GM19351 (cell line): ENCODE data around the gene TRAPPC13.
"Not testable (repeated sequence)": the region's sequence is repeated elsewhere in the genome, so short reads cannot be mapped to it uniquely, and the experiment has no call there.

ENCODE experiments used
- ATAC-seq: cut with Tn5 transposase; IDR thresholded peaks from one replicate; pipeline ENCODE4 v1.9.1; 2021; ENCODE audit warnings: mild to moderate bottlenecking, moderate library complexity; ENCODE audit not compliant: unreplicated experiment

The TRAPPC13 gene

GRCh38 chr5:65624571-65625555 is at the start of gene TRAPPC13, which contains the start of gene SHLD3:
TRAPPC13 (plus strand) TSS chr5:65625027; CDS start chr5:65625061, 34 bp downstream.
SHLD3 (plus strand) TSS chr5:65625027; CDS start chr5:65629588, 4,561 bp downstream.
- peak; percentile 67 for ATAC-seq

GRCh38 chr5:65577141-65577540 is 47.7 kb upstream of the TRAPPC13 start:
- ATAC-seq = no peak

- ATAC-seq = no peak
These were observed 36.1 kb upstream of the TRAPPC13 start for GRCh38 chr5:65588694-65589093.

GRCh38 chr5:65601761-65602160 is 23.1 kb upstream of the TRAPPC13 start:
- not testable (repeated sequence) for ATAC-seq

GRCh38 chr5:65611524-65611923 is 13.3 kb upstream of the TRAPPC13 start:
- no peak for ATAC-seq

GRCh38 chr5:65612298-65612907 is 12.4 kb upstream of the TRAPPC13 start:
- no peak for ATAC-seq

GRCh38 chr5:65620021-65620420 is 4.8 kb upstream of the TRAPPC13 start:
- no peak for ATAC-seq

GRCh38 chr5:65621961-65622360 is 2.9 kb upstream of the TRAPPC13 start:
- not testable (repeated sequence) for ATAC-seq

- no peak for ATAC-seq
These were observed 1.3 kb upstream of the TRAPPC13 start for GRCh38 chr5:65623482-65623881.

- peak; percentile 95 for ATAC-seq
These were observed 729 bp upstream of the TRAPPC13 start, which contains the start of gene TRIM23 for GRCh38 chr5:65624025-65624570. TRIM23 (minus strand) TSS chr5:65624333; CDS start chr5:65624274, 59 bp downstream.

GRCh38 chr5:65625743-65626142 is 916 bp downstream of the TRAPPC13 start:
- ATAC-seq = no peak

GRCh38 chr5:65630981-65631380 is 6.2 kb downstream of the TRAPPC13 start:
- ATAC-seq = no peak

- ATAC-seq = no peak
These were observed 15.4 kb downstream of the TRAPPC13 start for GRCh38 chr5:65640240-65640639.

GRCh38 chr5:65646938-65647337 is 22.1 kb downstream of the TRAPPC13 start:
- ATAC-seq = no peak

- ATAC-seq = no peak
These were observed 23.1 kb downstream of the TRAPPC13 start for GRCh38 chr5:65647941-65648340.

GRCh38 chr5:65651144-65651543 is 26.3 kb downstream of the TRAPPC13 start:
- no peak for ATAC-seq

GRCh38 chr5:65654713-65655112 is 29.9 kb downstream of the TRAPPC13 start:
- no peak for ATAC-seq

GRCh38 chr5:65663804-65664521 is 39.1 kb downstream of the TRAPPC13 start:
- ATAC-seq = no peak

- no peak for ATAC-seq
These were observed 43.9 kb downstream of the TRAPPC13 start for GRCh38 chr5:65668696-65669095.

- ATAC-seq = no peak
These were observed 48.0 kb downstream of the TRAPPC13 start for GRCh38 chr5:65672796-65673195.

- no peak for ATAC-seq
These were observed 49.9 kb downstream of the TRAPPC13 start for GRCh38 chr5:65674749-65675148.
